GM18499 (cell line): ENCODE measurements around the gene RALGPS1.

ENCODE experiments used
- ATAC-seq: cut with Tn5 transposase; IDR thresholded peaks from one replicate; pipeline ENCODE4 v1.9.1; 2021; ENCODE audit warnings: moderate number of reproducible peaks; ENCODE audit not compliant: insufficient read depth, unreplicated experiment

RALGPS1 gene

GRCh38 chr9:127039492-127039891, 124.9 kb downstream of the RALGPS1 start:
- ATAC-seq, result no peak

- no peak for ATAC-seq
Observed at GRCh38 chr9:127045148-127045547, 130.6 kb downstream of the RALGPS1 start.

GRCh38 chr9:127047971-127048370, 133.4 kb downstream of the RALGPS1 start:
- no peak for ATAC-seq

- no peak for ATAC-seq
Observed at GRCh38 chr9:127049044-127049443, 134.5 kb downstream of the RALGPS1 start.

- ATAC-seq, result no peak
Observed at GRCh38 chr9:127049581-127049980, 135.0 kb downstream of the RALGPS1 start.

GRCh38 chr9:127050152-127050551, 135.6 kb downstream of the RALGPS1 start:
- no peak for ATAC-seq

GRCh38 chr9:127050591-127051001, 136.0 kb downstream of the RALGPS1 start:
- no peak for ATAC-seq

GRCh38 chr9:127051881-127052595, 137.5 kb downstream of the RALGPS1 start:
- no peak for ATAC-seq

- no peak for ATAC-seq
Observed at GRCh38 chr9:127053057-127053821, 138.7 kb downstream of the RALGPS1 start.

GRCh38 chr9:127053960-127054359, 139.4 kb downstream of the RALGPS1 start:
- ATAC-seq, result no peak

- ATAC-seq, result no peak
Observed at GRCh38 chr9:127055745-127056402, 141.3 kb downstream of the RALGPS1 start.

GRCh38 chr9:127056446-127056845, 141.9 kb downstream of the RALGPS1 start:
- no peak for ATAC-seq

GRCh38 chr9:127058011-127058644, 143.5 kb downstream of the RALGPS1 start:
- no peak for ATAC-seq

GRCh38 chr9:127058645-127059021, 144.1 kb downstream of the RALGPS1 start:
- ATAC-seq, result no peak

GRCh38 chr9:127059030-127059429, 144.4 kb downstream of the RALGPS1 start:
- no peak for ATAC-seq

- ATAC-seq, result no peak
Observed at GRCh38 chr9:127059765-127060361, 145.3 kb downstream of the RALGPS1 start.

GRCh38 chr9:127061411-127061810, 146.8 kb downstream of the RALGPS1 start:
- ATAC-seq, result no peak

GRCh38 chr9:127064335-127064734, 149.8 kb downstream of the RALGPS1 start:
- no peak for ATAC-seq

GRCh38 chr9:127065592-127065991, 151.0 kb downstream of the RALGPS1 start:
- no peak for ATAC-seq

GRCh38 chr9:127066060-127066850, 151.7 kb downstream of the RALGPS1 start:
- ATAC-seq, result no peak
